Stomach (tissue), 9 donors: ENCODE data around the gene PDE4D. TPM values are rescaled to one million over a fixed set of nuclear protein-coding genes. Genes with fewer than 3 reads are reported as not detected.

Experiments used
- DNase-seq, 2 donors: peaks; one replicate each; pipeline versions ENCODE4 v3.0.0 to v3.0.0-alpha.2; 2013 to 2019
- H3K27ac ChIP-seq, 5 donors: fragments of 200-600 bp in 4 of 5; sonication (generic) in 4 of 5; one replicate each; pipeline ENCODE4 v1.5.1; 2013 to 2019; ENCODE audit warnings: mild to moderate bottlenecking in 1 of 5, moderate library complexity in 1 of 5
- H3K27me3 ChIP-seq, 3 donors: fragments of 200-600 bp; sonication (generic); one replicate each; pipeline ENCODE4 v1.5.1; 2017 to 2019; ENCODE audit warnings: mixed run types in 1 of 3
- H3K36me3 ChIP-seq, 4 donors: fragments of 200-600 bp; sonication (generic); 1 replicate in 3 of 4; 2 replicates in 1 of 4; pipeline ENCODE4 v1.5.1; 2016 to 2019
- H3K4me1 ChIP-seq, 4 donors: fragments of 200-600 bp; sonication (generic); one replicate each; pipeline ENCODE4 v1.5.1; 2016 to 2019
- H3K4me3 ChIP-seq, 4 donors: fragments of 200-600 bp; sonication (generic) in 3 of 4; one replicate each; pipeline ENCODE4 v1.5.1; 2016 to 2019; ENCODE audit warnings: mild to moderate bottlenecking in 1 of 4
- H3K9me3 ChIP-seq, 4 donors: fragments of 200-600 bp; sonication (generic); one replicate each; pipeline ENCODE4 v1.5.1; 2016 to 2019
- CTCF ChIP-seq, 7 experiments: fragments of 450-650 bp in 4 of 7; fragments of 200-600 bp in 3 of 7; sonication (generic) in 3 of 7; IDR thresholded peaks; one replicate each; pipeline ENCODE4 v1.5.1; 2016 to 2019; ENCODE audit warnings: antibody characterized with exemption in 7 of 7, control low read depth in 2 of 7, mild to moderate bottlenecking in 1 of 7
- EP300 ChIP-seq: sonication (generic); formaldehyde crosslinking; IDR thresholded peaks from one replicate; pipeline ENCODE4 v1.6.1; 2017; ENCODE audit warnings: antibody characterized with exemption
- POLR2A ChIP-seq, 4 donors: fragments of 450-650 bp; IDR thresholded peaks; one replicate each; pipeline ENCODE4 v1.6.1; 2016; ENCODE audit warnings: antibody characterized with exemption in 4 of 4, control low read depth in 2 of 4, mild to moderate bottlenecking in 1 of 4, moderate library complexity in 1 of 4
- POLR2AphosphoS5 ChIP-seq, 3 donors: sonication (generic); formaldehyde crosslinking; IDR thresholded peaks; one replicate each; pipeline ENCODE4 v1.6.1; 2016; ENCODE audit warnings: antibody characterized with exemption in 3 of 3
- WGBS, 5 donors: extraction: QIAGEN DNeasy Blood & Tissue Kit in 3 of 5; methylation state at CpG; one replicate each; pipeline versions ENCODE4 v1.1.5 to v1.1.7; 2013 to 2018; 5-methylcytosine and 5-hydroxymethylcytosine counted together
- intact Hi-C: fragments of 100-400 bp; cut with DNase I; formaldehyde crosslinking; loops from one replicate; pipeline ENCODE4 v1.15.1; 2023; ENCODE audit warnings: low total_unique reads
- polyA plus RNA-seq, 3 donors: library from polyadenylated mRNA; stranded (reverse); fragments of 200-250 nt; gene quantifications; one replicate each; pipeline ENCODE4 v1.2.3, GENCODE V29; 2013
- total RNA-seq, 5 donors: library from RNA; depleted of rRNA; stranded (reverse); fragments of >200 nt; gene quantifications; one replicate each; pipeline versions ENCODE4 v1.1.0 to v1.2.3, GENCODE V29; 2014 to 2016
- donor health status: healthy with polysubstance abuse.
- donor health status: Bipolar disorder and iron deficiency.
- donor health status: healthy.

PDE4D gene
- total and polyA plus RNA-seq, 8 donors: 3.1 to 147 (median 97.3) TPM

DNA sequence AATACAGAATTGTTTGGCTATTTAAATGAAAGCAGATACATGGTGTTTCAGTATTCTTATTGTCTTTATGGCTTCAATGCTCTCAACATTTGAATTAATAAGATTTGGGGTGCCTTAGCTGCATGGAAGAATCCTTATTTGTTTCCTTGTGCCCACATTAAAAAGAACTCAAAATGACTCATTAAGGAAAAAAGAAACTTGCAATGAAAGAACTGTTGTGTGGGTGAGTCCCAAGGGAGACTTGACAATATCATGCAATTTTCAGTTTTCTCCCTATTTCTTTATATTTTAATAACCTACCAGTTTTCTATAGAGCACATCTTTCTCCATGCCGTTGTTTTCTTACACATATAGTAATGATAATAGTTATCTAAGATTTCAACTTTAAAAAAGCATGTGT lies 404.0 kb downstream of the PDE4D start:
- Histone ChIP-seq H3K27ac (no peak overlapping the region), H3K27me3 (no peaks in the 10 kb centered on the region), H3K4me3 (no peak overlapping the region), H3K4me1 (peaks cover 9 to 32% (median 24%) of the 10 kb centered on the region in 4 donors), H3K9me3 (no peaks in the 10 kb centered on the region), H3K36me3 (no peaks in the 10 kb centered on the region)
- intact Hi-C loops: no loop called here
- no peak for DNase-seq
- TF ChIP-seq CTCF (IDR thresholded peaks at IDR 0.05) (no peak), POLR2AphosphoS5 (IDR thresholded peaks at IDR 0.05) (no peak), EP300 (no peak), POLR2A (IDR thresholded peaks at IDR 0.05) (no peak)
- WGBS, 5 donors: 72 to 93% (median 90%) methylated on average over 1 of the region's 1 CpG

GRCh38 chr5:59487772-59488729 lies 405.5 kb downstream of the PDE4D start:
- WGBS, 5 donors: 29 to 45% (median 32%) methylated on average over 7 of the region's 7 CpGs
- no peaks in the 10 kb centered on the region for H3K36me3 ChIP-seq
- TF ChIP-seq EP300 (no peak), POLR2AphosphoS5 (IDR thresholded peaks at IDR 0.05) (no peak), POLR2A (IDR thresholded peaks at IDR 0.05) (no peak)
- H3K27me3 ChIP-seq: no peaks in the 10 kb centered on the region
- peak overlapping the region in 1 of 5 donors; percentile 4 for H3K27ac ChIP-seq
- intact Hi-C loops: no loop called here
- no peaks in the 10 kb centered on the region for H3K9me3 ChIP-seq
- DNase-seq: peak in 1 of 2 donors; percentile 27
- H3K4me3 ChIP-seq: no peak overlapping the region
- H3K4me1 ChIP-seq: peaks cover 9 to 32% (median 24%) of the 10 kb centered on the region in 4 donors

- Histone ChIP-seq H3K27me3 (no peaks in the 10 kb centered on the region), H3K4me3 (no peak overlapping the region), H3K9me3 (no peaks in the 10 kb centered on the region), H3K36me3 (no peaks in the 10 kb centered on the region), H3K4me1 (peaks cover 9 to 32% (median 24%) of the 10 kb centered on the region in 4 donors), H3K27ac (no peak overlapping the region)
- TF ChIP-seq CTCF (IDR thresholded peaks at IDR 0.05): no peak
- no peak for TF ChIP-seq POLR2A (IDR thresholded peaks at IDR 0.05)
- TF ChIP-seq POLR2AphosphoS5 (IDR thresholded peaks at IDR 0.05): no peak
- no peak for TF ChIP-seq EP300
- 51 to 68% (median 60%) methylated on average over 5 of the region's 5 CpGs for WGBS, 5 donors
- intact Hi-C loops: no loop called here
- peak in 1 of 2 donors; percentile 20 for DNase-seq
Observed at GRCh38 chr5:59487068-59487686, 406.3 kb downstream of the PDE4D start.

DNA sequence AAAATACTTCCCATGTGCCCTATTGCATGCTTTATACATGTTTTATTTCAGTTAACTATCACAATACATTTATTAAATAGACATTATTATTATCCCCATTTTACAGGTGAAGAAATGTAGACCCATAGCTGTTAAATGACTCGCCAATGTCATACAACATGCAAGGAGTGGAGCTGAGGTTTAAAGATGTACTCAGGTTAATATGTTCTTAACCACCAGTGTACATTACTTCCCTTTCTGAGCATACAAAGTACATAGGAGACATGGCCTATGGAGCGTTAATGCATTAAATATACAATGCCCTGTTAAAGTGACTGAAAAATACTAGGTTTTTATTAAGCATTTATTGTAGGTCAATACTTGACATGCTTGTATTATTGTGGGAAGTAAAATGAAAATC lies 407.0 kb downstream of the PDE4D start:
- TF ChIP-seq POLR2A (IDR thresholded peaks at IDR 0.05) (no peak), POLR2AphosphoS5 (IDR thresholded peaks at IDR 0.05) (no peak), EP300 (no peak), CTCF (IDR thresholded peaks at IDR 0.05) (no peak)
- intact Hi-C loops: no loop called here

More for the DNA sequence above, 407.0 kb downstream of the PDE4D start:
- Histone ChIP-seq H3K27ac (no peak overlapping the region), H3K36me3 (no peaks in the 10 kb centered on the region), H3K4me3 (no peak overlapping the region), H3K27me3 (no peaks in the 10 kb centered on the region), H3K9me3 (no peaks in the 10 kb centered on the region), H3K4me1 (peaks cover 9 to 32% (median 24%) of the 10 kb centered on the region in 4 donors)
- WGBS, 5 donors: 95 to 100% (median 96%) methylated on average over 2 of the region's 2 CpGs
- DNase-seq: no peak
